K562 (cell line): ENCODE measurements around the gene ENTREP3. TPM values are rescaled to one million over a fixed set of nuclear protein-coding genes. Genes with fewer than 3 reads are reported as not detected.

Experiments used
- BRD4 ChIP-seq: fragments of 200-600 bp; sonication (generic); IDR thresholded peaks from 2 replicates; pipeline ENCODE4 v1.6.1; 2017; ENCODE audit warnings: inconsistent platforms
- COPS2 ChIP-seq: fragments of 450-650 bp; conservative IDR thresholded peaks from 2 replicates; pipeline ENCODE4 v1.6.1; 2016; ENCODE audit warnings: mild to moderate bottlenecking, moderate library complexity
- FIP1L1 ChIP-seq: fragments of 200-400 bp; formaldehyde crosslinking; IDR thresholded peaks from 2 replicates; pipeline ENCODE4 v1.6.1; 2018; ENCODE audit warnings: mild to moderate bottlenecking, low read depth, low read length; ENCODE audit not compliant: poor library complexity, severe bottlenecking
- HDAC3 ChIP-seq: fragments of 450-650 bp; IDR thresholded peaks from 2 replicates; pipeline ENCODE4 v1.6.1; 2018; ENCODE audit warnings: borderline replicate concordance, mild to moderate bottlenecking, moderate library complexity; ENCODE audit not compliant: partially characterized antibody
- KLF6 ChIP-seq: fragments of 250-450 bp; sonication (Bioruptor Pico); IDR thresholded peaks from 2 replicates; pipeline ENCODE4 v1.4.0; 2020; ENCODE audit warnings: mild to moderate bottlenecking, moderate library complexity, borderline replicate concordance
- MYC ChIP-seq, 2 experiments: fragments of 250-450 bp in 1 of 2; sonication (Bioruptor Pico) in 1 of 2; IDR thresholded peaks; 2 replicates each; pipeline versions ENCODE4 v1.5.1 to v1.6.1; 2012 to 2021; ENCODE audit warnings: low read depth in 2 of 2, borderline replicate concordance in 1 of 2, improper control_type of control experiment in 1 of 2, low read length in 1 of 2, mild to moderate bottlenecking in 1 of 2, moderate library complexity in 1 of 2
- NCOA1 ChIP-seq: fragments of 450-650 bp; IDR thresholded peaks from 2 replicates; pipeline ENCODE4 v1.6.1; 2016; ENCODE audit warnings: low read depth
- NFE2 ChIP-seq: IDR thresholded peaks from 2 replicates; pipeline ENCODE4 v1.6.1; 2014; ENCODE audit warnings: antibody characterized with exemption, low read depth
- NR3C1 ChIP-seq: sonication (generic); formaldehyde crosslinking; IDR thresholded peaks from 2 replicates; pipeline ENCODE4 v1.8.1; 2022; ENCODE audit warnings: missing genetic modification reagents
- RBBP5 ChIP-seq: fragments of 200-600 bp; sonication (generic); IDR thresholded peaks from 2 replicates; pipeline ENCODE4 v1.6.1; 2012; ENCODE audit warnings: borderline replicate concordance, mild to moderate bottlenecking, low read length, control low read depth, inconsistent platforms; ENCODE audit not compliant: insufficient read depth, poor library complexity, severe bottlenecking
- SIRT6 ChIP-seq: IDR thresholded peaks from one replicate; pipeline ENCODE4 v1.6.1; 2012; ENCODE audit warnings: low read depth, mild to moderate bottlenecking, control low read depth, inconsistent platforms, low read length, moderate library complexity
- SNIP1 ChIP-seq: fragments of 450-650 bp; IDR thresholded peaks from 2 replicates; pipeline ENCODE4 v1.7.1; 2017; ENCODE audit warnings: low read depth, mild to moderate bottlenecking
- YY1 ChIP-seq, 3 experiments: IDR thresholded peaks; 2 replicates each; pipeline ENCODE4 v1.6.1; 2011; ENCODE audit warnings: low read length in 2 of 3, mild to moderate bottlenecking in 2 of 3, moderate library complexity in 2 of 3, borderline replicate concordance in 1 of 3, control low read depth in 1 of 3, low read depth in 1 of 3; ENCODE audit not compliant: insufficient read depth in 3 of 3, insufficient replicate concordance in 2 of 3, control insufficient read depth in 1 of 3, insufficient read length in 1 of 3; ENCODE audit errors: extremely low read depth in 1 of 3
- ZNF584 ChIP-seq: fragments of 200-800 bp; sonication (Bioruptor generic); IDR thresholded peaks from 2 replicates; pipeline ENCODE4 v1.6.1; 2016; ENCODE audit warnings: low read depth, mild to moderate bottlenecking, missing genetic modification characterization, missing compliant biosample characterization
- ZNF830 ChIP-seq: fragments of 250-450 bp; sonication (Bioruptor Pico); IDR thresholded peaks from 2 replicates; pipeline ENCODE4 v1.5.0; 2021; ENCODE audit warnings: mild to moderate bottlenecking
- polyA plus RNA-seq, 8 experiments: library from polyadenylated mRNA; depleted of rRNA in 4 of 8; stranded (reverse) in 5 of 8; unstranded in 3 of 8; fragments of >200 nt; fragmentation: Nextera tagmentation in 2 of 8; fragmentation: Illumina TruSeq in 1 of 8; extraction: Ambion mirVana in 2 of 8; extraction: Trizol in 1 of 8; gene quantifications; 2 replicates each; pipeline versions ENCODE4 v1.2.1 to v1.2.3, GENCODE V29; 2011 to 2014; ENCODE audit warnings: inconsistent platforms in 1 of 8, missing spikeins in 1 of 8
- total RNA-seq, 7 experiments: library from RNA; depleted of rRNA in 6 of 7; stranded (reverse); fragments of >200 nt in 6 of 7; fragmentation: Illumina TruSeq in 2 of 7; extraction: Trizol in 2 of 7; gene quantifications; 2 replicates each; pipeline versions ENCODE4 v1.2.1 to v1.2.3, GENCODE V29; 2011 to 2021; ENCODE audit warnings: low replicate concordance in 1 of 7
- TF ChIP-seq, protein P1 (sequence below): fragments of 250-450 bp; sonication (Bioruptor Pico); IDR thresholded peaks from 2 replicates; pipeline ENCODE4 v1.8.0; 2021; ENCODE audit warnings: moderate library complexity, mild to moderate bottlenecking, inconsistent platforms
- TF ChIP-seq, protein P2 (sequence below): fragments of 450-650 bp; formaldehyde crosslinking; IDR thresholded peaks from 2 replicates; pipeline ENCODE4 v1.4.0; 2020; ENCODE audit warnings: mild to moderate bottlenecking, moderate library complexity
- TF ChIP-seq, protein P3 (sequence below): IDR thresholded peaks from 2 replicates; pipeline ENCODE4 v1.6.1; 2016; ENCODE audit warnings: missing genetic modification characterization, missing compliant biosample characterization

The ENTREP3 gene
- total and polyA plus RNA-seq, 9 of the 15 experiments (the other 6 are each of a cell fraction or from before 2014, with no cell fraction given) = 1.9 to 41.8 (median 5.9) TPM

DNA sequence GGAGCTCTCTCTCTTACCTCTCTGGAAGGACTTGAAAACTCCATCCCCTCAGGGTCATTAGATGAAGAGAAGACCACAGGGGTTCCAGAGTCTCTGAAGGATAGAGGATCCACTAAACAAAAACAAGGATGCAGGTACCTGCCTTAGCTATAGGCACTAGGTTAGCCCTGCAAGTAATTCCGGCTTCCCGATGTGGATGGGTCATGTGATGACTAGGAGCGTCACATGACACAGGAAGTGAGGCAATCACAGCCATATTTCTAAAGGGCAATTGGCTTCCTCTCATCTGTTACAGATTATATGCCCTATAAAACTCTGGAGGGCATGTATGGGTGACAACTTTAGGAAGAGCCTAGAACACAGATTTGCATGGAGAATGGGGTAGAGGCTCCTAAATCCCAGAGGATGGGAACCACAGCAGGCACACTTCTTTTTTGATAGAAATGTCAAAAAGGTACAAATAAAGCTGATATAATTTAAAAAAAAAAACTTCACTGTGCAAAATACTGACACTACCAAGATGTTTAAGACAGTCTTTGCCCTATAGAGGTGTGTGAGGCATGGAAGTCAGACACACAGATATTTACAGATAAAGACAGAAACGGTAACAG lies 14.1 kb downstream of the ENTREP3 start (continued):
- no peak for TF ChIP-seq NR3C1 (CRISPR knock-in tag)
- no peak for TF ChIP-seq ZNF830 (CRISPR knock-in tag)
- TF ChIP-seq YY1 (IDR thresholded peaks at IDR 0.05; ENCODE audit: borderline replicate concordance in 1 of 3, control insufficient read depth in 1 of 3, extremely low read depth in 1 of 3, insufficient read depth in 3 of 3, insufficient read length in 1 of 3, insufficient replicate concordance in 2 of 3, low read depth in 1 of 3, low read length in 2 of 3) = peak; percentile 88 to 99 (median 98)
- no peak for TF ChIP-seq NCOA1
- TF ChIP-seq, protein P1, sequence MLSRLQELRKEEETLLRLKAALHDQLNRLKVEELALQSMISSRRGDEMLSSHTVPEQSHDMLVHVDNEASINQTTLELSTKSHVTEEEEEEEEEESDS = no peak
- TF ChIP-seq MYC (IDR thresholded peaks at IDR 0.05; ENCODE audit: low read depth, low read length) = no peak
- no peak for TF ChIP-seq MYC (CRISPR knock-in tag; IDR thresholded peaks at IDR 0.05; ENCODE audit: borderline replicate concordance, low read depth)
- no peak for TF ChIP-seq HDAC3
- TF ChIP-seq RBBP5 = no peak
- no peak for TF ChIP-seq SIRT6
- TF ChIP-seq SNIP1 = no peak
- TF ChIP-seq, protein P2, sequence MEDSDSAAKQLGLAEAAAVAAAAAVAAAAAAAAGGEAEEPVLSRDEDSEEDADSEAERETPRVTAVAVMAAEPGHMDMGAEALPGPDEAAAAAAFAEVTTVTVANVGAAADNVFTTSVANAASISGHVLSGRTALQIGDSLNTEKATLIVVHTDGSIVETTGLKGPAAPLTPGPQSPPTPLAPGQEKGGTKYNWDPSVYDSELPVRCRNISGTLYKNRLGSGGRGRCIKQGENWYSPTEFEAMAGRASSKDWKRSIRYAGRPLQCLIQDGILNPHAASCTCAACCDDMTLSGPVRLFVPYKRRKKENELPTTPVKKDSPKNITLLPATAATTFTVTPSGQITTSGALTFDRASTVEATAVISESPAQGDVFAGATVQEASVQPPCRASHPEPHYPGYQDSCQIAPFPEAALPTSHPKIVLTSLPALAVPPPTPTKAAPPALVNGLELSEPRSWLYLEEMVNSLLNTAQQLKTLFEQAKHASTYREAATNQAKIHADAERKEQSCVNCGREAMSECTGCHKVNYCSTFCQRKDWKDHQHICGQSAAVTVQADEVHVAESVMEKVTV (CRISPR knock-in tag) = no peak
- TF ChIP-seq COPS2 = no peak
- no peak for TF ChIP-seq NFE2
- TF ChIP-seq, protein P3, sequence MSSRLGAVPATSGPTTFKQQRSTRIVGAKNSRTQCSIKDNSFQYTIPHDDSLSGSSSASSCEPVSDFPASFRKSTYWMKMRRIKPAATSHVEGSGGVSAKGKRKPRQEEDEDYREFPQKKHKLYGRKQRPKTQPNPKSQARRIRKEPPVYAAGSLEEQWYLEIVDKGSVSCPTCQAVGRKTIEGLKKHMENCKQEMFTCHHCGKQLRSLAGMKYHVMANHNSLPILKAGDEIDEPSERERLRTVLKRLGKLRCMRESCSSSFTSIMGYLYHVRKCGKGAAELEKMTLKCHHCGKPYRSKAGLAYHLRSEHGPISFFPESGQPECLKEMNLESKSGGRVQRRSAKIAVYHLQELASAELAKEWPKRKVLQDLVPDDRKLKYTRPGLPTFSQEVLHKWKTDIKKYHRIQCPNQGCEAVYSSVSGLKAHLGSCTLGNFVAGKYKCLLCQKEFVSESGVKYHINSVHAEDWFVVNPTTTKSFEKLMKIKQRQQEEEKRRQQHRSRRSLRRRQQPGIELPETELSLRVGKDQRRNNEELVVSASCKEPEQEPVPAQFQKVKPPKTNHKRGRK (tag) = no peak
- TF ChIP-seq ZNF584 (CRISPR knock-in tag) = no peak
- TF ChIP-seq FIP1L1 = no peak
- TF ChIP-seq BRD4 = no peak
- TF ChIP-seq KLF6 = no peak
